ENCODE results near the gene PCDH9. TPM values are rescaled to one million over a fixed set of nuclear protein-coding genes. Genes with fewer than 3 reads are reported as not detected.

PCDH9 gene
- total RNA-seq, 1 donor from 2014 or later, result 1.9 TPM

DNA sequence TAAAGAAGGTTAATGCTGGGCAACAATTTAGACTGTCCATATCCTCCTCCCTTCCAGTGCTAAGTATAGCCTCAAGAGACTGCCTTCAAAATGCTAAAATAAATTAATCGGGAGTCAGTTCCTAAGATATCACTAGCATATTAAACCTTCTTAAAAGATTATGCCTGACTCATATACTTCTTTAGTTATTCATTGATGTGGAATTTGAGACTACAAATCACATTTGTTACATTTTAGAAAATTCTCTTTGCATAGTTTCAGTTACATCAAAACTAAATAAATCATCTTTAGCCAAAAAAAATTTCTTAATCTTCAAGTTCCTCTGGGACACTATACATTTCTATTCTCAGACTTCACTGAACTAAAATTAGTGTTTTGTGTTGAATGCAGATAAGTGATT lies 769.1 kb downstream of the PCDH9 start:
- H3K36me3 Mint-ChIP-seq (ENCODE audit: low read depth, unreplicated experiment), result no peaks in the 10 kb centered on the region
- no peaks in the 10 kb centered on the region for H3K9me3 Mint-ChIP-seq (ENCODE audit: unreplicated experiment)
- H3K27ac Mint-ChIP-seq (ENCODE audit: unreplicated experiment), result no peak overlapping the region
- H3K4me3 Mint-ChIP-seq (ENCODE audit: unreplicated experiment), result no peak overlapping the region
- no peaks in the 10 kb centered on the region for H3K27me3 Mint-ChIP-seq (ENCODE audit: unreplicated experiment)
- H3K4me1 Mint-ChIP-seq (ENCODE audit: unreplicated experiment), result peaks cover 3% of the 10 kb centered on the region
- DNase-seq (ENCODE audit: low spot score), result no peak
- TF ChIP-seq, protein P1, sequence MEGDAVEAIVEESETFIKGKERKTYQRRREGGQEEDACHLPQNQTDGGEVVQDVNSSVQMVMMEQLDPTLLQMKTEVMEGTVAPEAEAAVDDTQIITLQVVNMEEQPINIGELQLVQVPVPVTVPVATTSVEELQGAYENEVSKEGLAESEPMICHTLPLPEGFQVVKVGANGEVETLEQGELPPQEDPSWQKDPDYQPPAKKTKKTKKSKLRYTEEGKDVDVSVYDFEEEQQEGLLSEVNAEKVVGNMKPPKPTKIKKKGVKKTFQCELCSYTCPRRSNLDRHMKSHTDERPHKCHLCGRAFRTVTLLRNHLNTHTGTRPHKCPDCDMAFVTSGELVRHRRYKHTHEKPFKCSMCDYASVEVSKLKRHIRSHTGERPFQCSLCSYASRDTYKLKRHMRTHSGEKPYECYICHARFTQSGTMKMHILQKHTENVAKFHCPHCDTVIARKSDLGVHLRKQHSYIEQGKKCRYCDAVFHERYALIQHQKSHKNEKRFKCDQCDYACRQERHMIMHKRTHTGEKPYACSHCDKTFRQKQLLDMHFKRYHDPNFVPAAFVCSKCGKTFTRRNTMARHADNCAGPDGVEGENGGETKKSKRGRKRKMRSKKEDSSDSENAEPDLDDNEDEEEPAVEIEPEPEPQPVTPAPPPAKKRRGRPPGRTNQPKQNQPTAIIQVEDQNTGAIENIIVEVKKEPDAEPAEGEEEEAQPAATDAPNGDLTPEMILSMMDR (IDR thresholded peaks at IDR 0.05; ENCODE audit: unreplicated experiment), result no peak

DNA sequence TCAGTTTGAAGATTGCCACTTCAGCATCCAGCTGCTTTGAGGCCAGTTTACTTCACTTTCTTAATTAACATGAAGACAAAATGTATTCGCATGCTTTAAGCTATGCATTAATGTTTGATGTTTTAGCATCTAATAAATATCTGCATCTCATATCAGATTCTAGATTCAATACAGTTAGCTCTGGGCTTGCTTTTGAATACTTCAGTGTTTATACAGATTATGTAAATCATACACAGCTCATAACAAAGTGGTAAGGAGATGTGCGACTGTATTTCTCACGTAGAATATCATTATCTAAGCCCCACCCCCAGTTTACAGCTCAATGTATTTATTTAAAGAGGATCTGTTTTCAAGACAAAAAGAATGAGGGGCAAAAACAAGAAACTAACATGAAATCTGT lies 770.5 kb downstream of the PCDH9 start:
- H3K36me3 Mint-ChIP-seq (ENCODE audit: low read depth, unreplicated experiment), result no peaks in the 10 kb centered on the region
- DNase-seq (ENCODE audit: low spot score), result no peak
- no peak overlapping the region for H3K4me3 Mint-ChIP-seq (ENCODE audit: unreplicated experiment)
- peaks cover 3% of the 10 kb centered on the region for H3K4me1 Mint-ChIP-seq (ENCODE audit: unreplicated experiment)
- no peak overlapping the region for H3K27ac Mint-ChIP-seq (ENCODE audit: unreplicated experiment)
- H3K27me3 Mint-ChIP-seq (ENCODE audit: unreplicated experiment), result no peaks in the 10 kb centered on the region
- no peaks in the 10 kb centered on the region for H3K9me3 Mint-ChIP-seq (ENCODE audit: unreplicated experiment)
- TF ChIP-seq, protein P1 (IDR thresholded peaks at IDR 0.05; ENCODE audit: unreplicated experiment), result no peak

- H3K4me1 Mint-ChIP-seq (ENCODE audit: unreplicated experiment), result peaks cover 3% of the 10 kb centered on the region
- H3K4me3 Mint-ChIP-seq (ENCODE audit: unreplicated experiment), result no peak overlapping the region
- no peak for DNase-seq (ENCODE audit: low spot score)
- no peaks in the 10 kb centered on the region for H3K27me3 Mint-ChIP-seq (ENCODE audit: unreplicated experiment)
- TF ChIP-seq, protein P1 (IDR thresholded peaks at IDR 0.05; ENCODE audit: unreplicated experiment), result no peak
- no peaks in the 10 kb centered on the region for H3K36me3 Mint-ChIP-seq (ENCODE audit: low read depth, unreplicated experiment)
- no peak overlapping the region for H3K27ac Mint-ChIP-seq (ENCODE audit: unreplicated experiment)
- no peaks in the 10 kb centered on the region for H3K9me3 Mint-ChIP-seq (ENCODE audit: unreplicated experiment)
Measured at GRCh38 chr13:66459143-66459542, 771.0 kb downstream of the PCDH9 start.

DNA sequence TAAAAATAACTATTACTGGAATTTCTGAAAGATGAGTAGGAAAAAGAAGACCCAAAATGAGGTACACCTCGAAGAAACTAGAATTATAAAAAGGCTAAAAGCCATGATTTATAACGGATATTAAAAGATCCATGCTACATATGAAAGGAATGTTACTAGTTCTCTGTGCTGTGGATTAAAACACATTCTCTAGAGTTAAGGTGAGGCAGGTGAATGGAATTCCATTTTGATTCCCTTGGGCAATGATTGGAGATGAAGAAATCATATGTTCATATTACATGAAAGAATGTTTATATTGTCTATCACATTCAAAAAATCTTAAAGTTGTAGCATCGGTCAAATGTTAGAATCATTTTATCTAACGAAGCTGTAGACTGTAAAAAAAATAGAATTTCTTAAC lies 783.7 kb downstream of the PCDH9 start:
- TF ChIP-seq, protein P1 (IDR thresholded peaks at IDR 0.05; ENCODE audit: unreplicated experiment), result no peak
- H3K36me3 Mint-ChIP-seq (ENCODE audit: low read depth, unreplicated experiment), result no peaks in the 10 kb centered on the region
- no peaks in the 10 kb centered on the region for H3K4me1 Mint-ChIP-seq (ENCODE audit: unreplicated experiment)
- no peak for DNase-seq (ENCODE audit: low spot score)
- H3K27me3 Mint-ChIP-seq (ENCODE audit: unreplicated experiment), result no peaks in the 10 kb centered on the region
- H3K4me3 Mint-ChIP-seq (ENCODE audit: unreplicated experiment), result no peak overlapping the region
- H3K9me3 Mint-ChIP-seq (ENCODE audit: unreplicated experiment), result no peaks in the 10 kb centered on the region
- H3K27ac Mint-ChIP-seq (ENCODE audit: unreplicated experiment), result no peak overlapping the region

- Mint-ChIP-seq H3K9me3 (ENCODE audit: unreplicated experiment) (no peaks in the 10 kb centered on the region), H3K27ac (ENCODE audit: unreplicated experiment) (no peak overlapping the region), H3K4me1 (ENCODE audit: unreplicated experiment) (no peaks in the 10 kb centered on the region), H3K36me3 (ENCODE audit: low read depth, unreplicated experiment) (no peaks in the 10 kb centered on the region), H3K27me3 (ENCODE audit: unreplicated experiment) (no peaks in the 10 kb centered on the region), H3K4me3 (ENCODE audit: unreplicated experiment) (no peak overlapping the region)
- no peak for DNase-seq (ENCODE audit: low spot score)
- TF ChIP-seq, protein P1 (IDR thresholded peaks at IDR 0.05; ENCODE audit: unreplicated experiment), result no peak
Measured at GRCh38 chr13:66443926-66444325, 786.2 kb downstream of the PCDH9 start.

Measured in endothelial cell (in vitro differentiated cells).